BE2C (cell line): Measurements from ENCODE around the gene GAPT.

Source experiments
- DNase-seq: peaks from one replicate; pipeline ENCODE4 v3.0.0-alpha.2; 2020
- H3K27me3 ChIP-seq: fragments of 250-450 bp; sonication (Bioruptor Pico); 2 replicates; pipeline ENCODE4 v1.5.1; 2020; ENCODE audit warnings: mild to moderate bottlenecking
- H3K36me3 ChIP-seq: fragments of 250-450 bp; sonication (Bioruptor Pico); 2 replicates; pipeline ENCODE4 v1.5.1; 2020; ENCODE audit warnings: mild to moderate bottlenecking
- H3K4me1 ChIP-seq: fragments of 250-450 bp; sonication (Bioruptor Pico); 2 replicates; pipeline ENCODE4 v1.5.1; 2020
- H3K4me3 ChIP-seq: 2 replicates; pipeline ENCODE4 v1.5.1; 2011; ENCODE audit warnings: low read depth, low read length
- H3K9me3 ChIP-seq: fragments of 250-450 bp; sonication (Bioruptor Pico); 2 replicates; pipeline ENCODE4 v1.5.1; 2020
- CTCF ChIP-seq: IDR thresholded peaks from 2 replicates; pipeline ENCODE4 v1.5.1; 2012; ENCODE audit warnings: mild to moderate bottlenecking, low read depth, low read length

The GAPT gene

GRCh38 chr5:58460002-58460731 lies 31.1 kb upstream of the GAPT start, which contains the start of gene PLK2:
TSS of gene PLK2 (minus strand) at chr5:58460086. CDS start at chr5:58459959, 127 bp downstream.
- H3K4me3 ChIP-seq: peak within 1 kb of the TSS; percentile 78
- peak; percentile 93 for DNase-seq
- peak; percentile 46; the same call in 1 of the 2 replicates for TF ChIP-seq CTCF
- no peaks in the 10 kb centered on the region for H3K9me3 ChIP-seq
- no peaks in the 10 kb centered on the region for H3K4me1 ChIP-seq
- peaks cover 3% of the 10 kb centered on the region for H3K36me3 ChIP-seq
- peaks cover 4% of the 10 kb centered on the region; the same call in 1 of the 2 replicates for H3K27me3 ChIP-seq

GRCh38 chr5:58460732-58461286 lies 30.4 kb upstream of the GAPT start:
- TF ChIP-seq CTCF: peak; percentile 89
- H3K4me1 ChIP-seq: no peaks in the 10 kb centered on the region
- no peaks in the 10 kb centered on the region for H3K36me3 ChIP-seq
- H3K9me3 ChIP-seq: no peaks in the 10 kb centered on the region
- peaks cover 4% of the 10 kb centered on the region; the same call in 1 of the 2 replicates for H3K27me3 ChIP-seq
- H3K4me3 ChIP-seq: peak overlapping the region; percentile 78
- DNase-seq: peak; percentile 90

- DNase-seq: no peak
Measured at GRCh38 chr5:58462154-58462553, 29.1 kb upstream of the GAPT start.

GRCh38 chr5:58462623-58463230 lies 28.5 kb upstream of the GAPT start:
- DNase-seq: peak; percentile 41
- peak; percentile 61 for TF ChIP-seq CTCF
- Histone ChIP-seq H3K36me3 (no peaks in the 10 kb centered on the region), H3K9me3 (no peaks in the 10 kb centered on the region), H3K4me1 (no peaks in the 10 kb centered on the region), H3K4me3 (no peak overlapping the region), H3K27me3 (peaks cover 4% of the 10 kb centered on the region; the same call in 1 of the 2 replicates)

More at GRCh38 chr5:58462154-58462553, 29.1 kb upstream of the GAPT start:
- H3K4me1 ChIP-seq: no peaks in the 10 kb centered on the region
- peaks cover 4% of the 10 kb centered on the region; the same call in 1 of the 2 replicates for H3K27me3 ChIP-seq
- no peaks in the 10 kb centered on the region for H3K36me3 ChIP-seq
- TF ChIP-seq CTCF: no peak
- H3K9me3 ChIP-seq: no peaks in the 10 kb centered on the region
- no peak overlapping the region for H3K4me3 ChIP-seq

GRCh38 chr5:58466939-58467338 lies 24.3 kb upstream of the GAPT start:
- DNase-seq: peak; percentile 20
- no peaks in the 10 kb centered on the region for H3K9me3 ChIP-seq
- H3K36me3 ChIP-seq: no peaks in the 10 kb centered on the region
- no peak overlapping the region for H3K4me3 ChIP-seq
- no peak for TF ChIP-seq CTCF
- H3K4me1 ChIP-seq: no peaks in the 10 kb centered on the region
- no peaks in the 10 kb centered on the region for H3K27me3 ChIP-seq
